HG02610 (cell line): ENCODE measurements around the gene IMMT.

Source experiments
- ATAC-seq: cut with Tn5 transposase; IDR thresholded peaks from one replicate; pipeline ENCODE4 v1.9.1; 2021; ENCODE audit warnings: mild to moderate bottlenecking, moderate library complexity; ENCODE audit not compliant: unreplicated experiment

Gene IMMT

DNA sequence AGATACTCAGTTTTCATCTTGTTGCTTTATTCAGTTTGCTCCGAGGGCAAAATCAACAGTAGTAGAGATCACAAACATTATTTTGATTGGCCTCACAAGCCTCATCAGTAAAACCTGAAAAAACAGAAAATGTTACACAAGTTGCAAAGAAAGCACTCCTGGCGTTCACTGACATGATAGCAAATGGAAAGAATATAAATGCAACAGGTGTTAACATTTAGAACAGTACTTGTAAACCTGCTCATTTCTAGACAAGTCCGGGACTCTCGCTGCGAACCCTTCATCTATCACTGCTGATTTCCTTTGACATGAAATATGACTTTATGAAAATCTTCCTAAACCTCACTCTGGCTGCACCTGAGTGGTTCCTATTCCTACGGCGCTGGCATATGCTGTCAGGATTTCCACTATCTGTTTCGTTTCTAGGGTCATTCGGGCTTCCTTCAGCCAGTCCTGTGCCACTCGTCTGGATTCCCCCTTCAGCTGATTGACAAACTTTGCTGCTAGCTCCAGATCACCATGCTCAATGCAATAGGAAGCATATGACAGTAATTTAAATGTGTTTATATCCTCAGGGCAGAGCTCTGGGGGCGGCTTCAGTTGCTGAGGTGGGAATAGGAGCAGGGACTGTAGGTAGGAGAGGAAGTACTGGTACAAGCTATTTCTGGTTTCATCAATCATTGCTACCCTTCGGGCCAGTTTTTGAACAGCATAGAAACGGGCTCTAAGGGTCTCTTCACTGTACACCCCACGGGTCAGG is 51.2 kb downstream of the IMMT start:
- no peak for ATAC-seq

GRCh38 chr2:86143307-86143706 is 52.0 kb downstream of the IMMT start:
- no peak for ATAC-seq

- no peak for ATAC-seq
Measured at GRCh38 chr2:86142436-86143257, 52.6 kb downstream of the IMMT start.

- ATAC-seq = no peak
Measured at GRCh38 chr2:86140969-86141392, 54.3 kb downstream of the IMMT start.

GRCh38 chr2:86139981-86140380 is 55.3 kb downstream of the IMMT start:
- no peak for ATAC-seq

GRCh38 chr2:86138736-86139625 is 56.3 kb downstream of the IMMT start:
- ATAC-seq = no peak

DNA sequence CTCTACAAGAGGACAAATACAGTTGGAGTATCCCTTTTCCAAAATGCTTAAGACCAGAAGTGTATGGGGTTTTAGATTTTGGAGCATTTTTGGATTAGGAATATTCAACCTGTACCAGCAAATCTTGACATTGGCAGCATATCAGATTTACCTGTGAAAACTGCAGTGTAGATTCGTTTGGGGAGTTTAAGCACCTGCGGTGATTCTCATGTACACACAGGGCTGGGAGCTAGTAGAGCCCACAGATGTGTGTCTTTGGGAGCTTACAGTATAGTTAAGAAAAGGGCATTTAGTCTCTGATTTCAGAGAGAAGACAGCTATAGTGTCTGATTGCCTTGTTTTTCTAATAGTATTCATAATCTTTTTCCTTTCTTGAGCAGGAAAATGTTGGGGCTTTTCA is 59.1 kb downstream of the IMMT start:
- ATAC-seq = no peak

DNA sequence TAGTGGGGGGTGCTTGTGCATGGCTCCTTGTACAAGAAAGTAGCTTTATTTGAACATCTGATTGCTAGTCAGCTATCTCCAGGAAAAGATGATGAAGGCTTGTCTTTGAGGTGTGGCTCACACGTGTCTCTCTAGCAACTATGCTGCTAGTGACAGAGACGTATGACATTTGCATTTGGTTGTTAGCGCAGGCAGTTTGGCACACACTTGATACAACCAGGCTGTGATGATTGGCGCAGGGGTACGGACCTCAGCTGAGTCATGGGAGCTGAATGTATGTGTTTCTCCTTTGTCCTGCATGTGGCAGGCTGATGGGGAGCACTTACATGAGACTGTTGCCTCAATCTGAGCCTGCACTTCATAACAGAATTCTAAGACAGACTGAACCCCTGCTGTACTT is 59.6 kb downstream of the IMMT start:
- ATAC-seq = no peak

- no peak for ATAC-seq
Measured at GRCh38 chr2:86134709-86135108, 60.6 kb downstream of the IMMT start.

- ATAC-seq = no peak
Measured at GRCh38 chr2:86124683-86125082, 70.6 kb downstream of the IMMT start.

- no peak for ATAC-seq
Measured at GRCh38 chr2:86123328-86123925, 71.8 kb downstream of the IMMT start.

- no peak for ATAC-seq
Measured at GRCh38 chr2:86118130-86118529, 77.1 kb downstream of the IMMT start.

DNA sequence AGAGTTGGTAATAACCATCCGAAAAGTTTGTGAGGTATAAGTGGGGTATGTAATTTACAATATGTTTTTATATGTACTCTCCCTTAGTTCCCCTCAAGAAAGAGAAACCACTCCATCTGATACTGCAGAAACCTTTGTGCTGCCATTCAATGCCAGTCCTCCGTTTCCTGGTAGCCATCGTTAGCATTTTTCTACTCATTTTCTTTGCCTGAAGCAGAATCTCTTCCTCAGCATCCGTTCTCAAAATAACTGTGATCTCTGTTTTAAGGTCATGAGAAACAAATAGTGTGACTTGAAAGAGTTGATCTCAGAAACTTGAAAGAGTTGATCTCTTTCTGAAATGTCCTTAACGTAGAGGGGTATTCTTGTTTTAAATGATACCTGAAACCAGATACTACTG is 88.2 kb downstream of the IMMT start:
- ATAC-seq = no peak

GRCh38 chr2:86105969-86106945 is 89.0 kb downstream of the IMMT start, which contains the start of gene PTCD3:
Gene PTCD3 (plus strand): TSS chr2:86106235. CDS start chr2:86106248, 13 bp downstream.
- peak; percentile 88 for ATAC-seq

GRCh38 chr2:86105252-86105968 is 89.9 kb downstream of the IMMT start, which contains the start of gene POLR1A:
Gene POLR1A (minus strand): TSS chr2:86105886. CDS start chr2:86105776, 110 bp downstream.
- peak; percentile 74 for ATAC-seq

GRCh38 chr2:86102157-86102556 is 93.1 kb downstream of the IMMT start:
- ATAC-seq = no peak

- ATAC-seq = no peak
Measured at GRCh38 chr2:86097913-86098312, 97.3 kb downstream of the IMMT start.

DNA sequence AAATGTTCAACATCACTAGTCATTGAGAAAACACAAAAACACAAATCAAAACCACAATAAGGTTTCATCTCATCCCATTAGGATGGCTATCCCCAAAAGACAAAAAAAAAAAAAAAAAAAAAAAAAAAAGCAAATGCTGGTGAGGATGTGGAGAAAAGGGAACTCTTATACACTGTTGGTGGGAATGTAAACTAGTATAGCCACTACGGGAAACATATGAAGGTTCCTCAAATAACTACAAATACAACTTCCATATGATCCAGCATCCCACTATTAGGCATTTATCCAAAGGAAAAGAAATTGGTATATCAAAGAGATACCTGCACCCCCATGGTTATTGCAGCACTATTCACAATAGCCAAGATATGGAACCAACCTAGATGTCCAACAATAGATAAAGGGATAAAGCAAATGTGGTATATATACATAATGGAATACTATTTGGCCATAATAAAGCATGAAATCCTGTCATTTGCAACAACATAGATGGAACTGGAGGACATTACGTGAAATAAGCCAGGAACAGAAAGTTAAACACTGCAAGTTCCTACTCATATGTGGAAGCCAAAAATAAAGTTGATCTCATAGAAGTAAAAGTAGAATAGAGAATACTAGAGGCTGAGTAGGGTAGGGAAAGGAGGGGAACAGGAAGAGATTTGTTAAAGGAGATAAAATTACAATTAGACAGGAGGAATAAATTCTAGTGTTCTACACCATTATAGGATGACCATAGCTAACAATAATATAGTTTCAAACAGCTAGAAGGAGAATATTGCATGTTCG is 98.0 kb downstream of the IMMT start:
- no peak for ATAC-seq
